Renal cortex interstitium (tissue), 11 donors: Measurements from ENCODE around the gene TSPAN8. TPM values are rescaled to one million over a fixed set of nuclear protein-coding genes. Genes with fewer than 3 reads are reported as not detected.
"Not testable (repeated sequence)": the region's sequence is repeated elsewhere in the genome, so short reads cannot be mapped to it uniquely, and the experiment has no call there.

Experiments
- DNase-seq, 11 donors: peaks; one replicate each; pipeline ENCODE4 v3.0.0-alpha.2; 2013; ENCODE audit warnings: low read depth in 9 of 11, low spot score in 4 of 11; ENCODE audit errors: extremely low read depth in 1 of 11
- polyA plus RNA-seq, 3 donors: library from polyadenylated mRNA; unstranded; fragments of 120-200 nt; gene quantifications; one replicate each; pipeline ENCODE4 v1.2.1, GENCODE V29; 2013; ENCODE audit not compliant: insufficient read length in 3 of 3

Gene TSPAN8
- polyA plus RNA-seq, 3 donors, result 34.8 to 35.7 (median 35.1) TPM

- no peak for DNase-seq
Observed at GRCh38 chr12:71174146-71174545, 16.3 kb upstream of the TSPAN8 start.

- no peak for DNase-seq
Observed at GRCh38 chr12:71170456-71170855, 12.7 kb upstream of the TSPAN8 start.

- DNase-seq, result no peak
Observed at GRCh38 chr12:71169286-71169685, 11.5 kb upstream of the TSPAN8 start.

- DNase-seq, result no peak
Observed at GRCh38 chr12:71166862-71167496, 9.2 kb upstream of the TSPAN8 start.

- DNase-seq, result no peak
Observed at GRCh38 chr12:71166280-71166679, 8.5 kb upstream of the TSPAN8 start.

- DNase-seq, result not testable (repeated sequence)
Observed at GRCh38 chr12:71165780-71166179, 8.0 kb upstream of the TSPAN8 start.

- DNase-seq, result no peak
Observed at GRCh38 chr12:71164568-71165197, 6.9 kb upstream of the TSPAN8 start.

- no peak for DNase-seq
Observed at GRCh38 chr12:71164166-71164565, 6.4 kb upstream of the TSPAN8 start.

- DNase-seq, result no peak
Observed at GRCh38 chr12:71162832-71163763, 5.3 kb upstream of the TSPAN8 start.

GRCh38 chr12:71161591-71161990 lies 3.8 kb upstream of the TSPAN8 start:
- no peak for DNase-seq

- no peak for DNase-seq
Observed at GRCh38 chr12:71160585-71160984, 2.8 kb upstream of the TSPAN8 start.

- DNase-seq, result no peak
Observed at GRCh38 chr12:71159878-71160277, 2.1 kb upstream of the TSPAN8 start.

GRCh38 chr12:71159264-71159663 lies 1.5 kb upstream of the TSPAN8 start:
- no peak for DNase-seq

GRCh38 chr12:71158361-71158882 lies 623 bp upstream of the TSPAN8 start:
- DNase-seq, result no peak

- no peak for DNase-seq
Observed at GRCh38 chr12:71155225-71155624, 2.6 kb downstream of the TSPAN8 start.

- DNase-seq, result no peak
Observed at GRCh38 chr12:71152851-71153250, 4.9 kb downstream of the TSPAN8 start.

- DNase-seq, result not testable (repeated sequence)
Observed at GRCh38 chr12:71150041-71150440, 7.8 kb downstream of the TSPAN8 start.

- no peak for DNase-seq
Observed at GRCh38 chr12:71144682-71145081, 13.1 kb downstream of the TSPAN8 start.

- DNase-seq, result no peak
Observed at GRCh38 chr12:71142956-71143355, 14.8 kb downstream of the TSPAN8 start.

GRCh38 chr12:71142016-71142415 lies 15.8 kb downstream of the TSPAN8 start:
- DNase-seq, result no peak
